Erythroblast (primary cell): Measurements from ENCODE around the gene TWIST2.

Source experiments
- GATA1 ChIP-seq: IDR thresholded peaks from 2 replicates; pipeline ENCODE4 v1.6.1; 2011; ENCODE audit warnings: low read depth, mild to moderate bottlenecking, control low read depth, low read length, moderate library complexity
- POLR2A ChIP-seq: IDR thresholded peaks from 2 replicates; pipeline ENCODE4 v1.6.1; 2011; ENCODE audit warnings: mild to moderate bottlenecking, low read length

GRCh38 chr2:238848976-238849853, 1.3 kb downstream of the TWIST2 start:
- TF ChIP-seq POLR2A (no peak), GATA1 (no peak)
